G401.6 (cell line): ENCODE data around the gene HNRNPC.
A peak's percentile ranks its signal among the peaks of the same experiment; 100 is the strongest.
"Not testable (repeated sequence)": the region's sequence is repeated elsewhere in the genome, so short reads cannot be mapped to it uniquely, and the experiment has no call there.

Experiments
- FAIRE-seq: peaks from 2 replicates; lab custom pipeline; 2012; peaks lifted over from hg19 to GRCh38; lab: Jason Lieb, UNC

The HNRNPC gene

GRCh38 chr14:21269252-21270046 lies at the start of gene HNRNPC:
HNRNPC (minus strand) TSS chr14:21269442; CDS start chr14:21234193, 35,249 bp downstream.
- FAIRE-seq = peak; percentile 99

- FAIRE-seq = no peak
These were observed 48.2 kb upstream of the HNRNPC start for GRCh38 chr14:21317398-21317797.

GRCh38 chr14:21313512-21313911 lies 44.3 kb upstream of the HNRNPC start:
- FAIRE-seq = no peak

- no peak for FAIRE-seq
These were observed 42.4 kb upstream of the HNRNPC start for GRCh38 chr14:21311614-21312013.

GRCh38 chr14:21309956-21310355 lies 40.7 kb upstream of the HNRNPC start:
- FAIRE-seq = no peak

GRCh38 chr14:21309238-21309636 lies 40.0 kb upstream of the HNRNPC start:
- FAIRE-seq = no peak

- peak; percentile 98 for FAIRE-seq
These were observed 39.4 kb upstream of the HNRNPC start for GRCh38 chr14:21308479-21309237.

- FAIRE-seq = no peak
These were observed 38.9 kb upstream of the HNRNPC start for GRCh38 chr14:21308132-21308478.

- FAIRE-seq = no peak
These were observed 38.4 kb upstream of the HNRNPC start for GRCh38 chr14:21307637-21308036.

GRCh38 chr14:21302836-21303140 lies 33.5 kb upstream of the HNRNPC start:
- not testable (repeated sequence) for FAIRE-seq

- no peak for FAIRE-seq
These were observed 33.0 kb upstream of the HNRNPC start for GRCh38 chr14:21302013-21302835.

- no peak for FAIRE-seq
These were observed 31.6 kb upstream of the HNRNPC start for GRCh38 chr14:21300892-21301291.

- no peak for FAIRE-seq
These were observed 30.4 kb upstream of the HNRNPC start for GRCh38 chr14:21299562-21300130.

- FAIRE-seq = no peak
These were observed 29.1 kb upstream of the HNRNPC start for GRCh38 chr14:21298358-21298757.

- FAIRE-seq = not testable (repeated sequence)
These were observed 24.8 kb upstream of the HNRNPC start for GRCh38 chr14:21294026-21294425.

- FAIRE-seq = no peak
These were observed 17.9 kb upstream of the HNRNPC start for GRCh38 chr14:21287168-21287567.

- not testable (repeated sequence) for FAIRE-seq
These were observed 17.3 kb upstream of the HNRNPC start for GRCh38 chr14:21286516-21286915.

- FAIRE-seq = not testable (repeated sequence)
These were observed 12.7 kb upstream of the HNRNPC start for GRCh38 chr14:21281917-21282316.

- FAIRE-seq = no peak
These were observed 10.5 kb upstream of the HNRNPC start, which contains the start of gene RPGRIP1 for GRCh38 chr14:21279783-21280182. RPGRIP1 (plus strand) TSS chr14:21280083; CDS start chr14:21287977, 7,894 bp downstream.

GRCh38 chr14:21278632-21279031 lies 9.4 kb upstream of the HNRNPC start:
- no peak for FAIRE-seq

- no peak for FAIRE-seq
These were observed 6.1 kb upstream of the HNRNPC start for GRCh38 chr14:21275261-21275858.

GRCh38 chr14:21272661-21273060 lies 3.4 kb upstream of the HNRNPC start:
- FAIRE-seq = not testable (repeated sequence)
